ENCODE results near the gene ELK3.

DNA sequence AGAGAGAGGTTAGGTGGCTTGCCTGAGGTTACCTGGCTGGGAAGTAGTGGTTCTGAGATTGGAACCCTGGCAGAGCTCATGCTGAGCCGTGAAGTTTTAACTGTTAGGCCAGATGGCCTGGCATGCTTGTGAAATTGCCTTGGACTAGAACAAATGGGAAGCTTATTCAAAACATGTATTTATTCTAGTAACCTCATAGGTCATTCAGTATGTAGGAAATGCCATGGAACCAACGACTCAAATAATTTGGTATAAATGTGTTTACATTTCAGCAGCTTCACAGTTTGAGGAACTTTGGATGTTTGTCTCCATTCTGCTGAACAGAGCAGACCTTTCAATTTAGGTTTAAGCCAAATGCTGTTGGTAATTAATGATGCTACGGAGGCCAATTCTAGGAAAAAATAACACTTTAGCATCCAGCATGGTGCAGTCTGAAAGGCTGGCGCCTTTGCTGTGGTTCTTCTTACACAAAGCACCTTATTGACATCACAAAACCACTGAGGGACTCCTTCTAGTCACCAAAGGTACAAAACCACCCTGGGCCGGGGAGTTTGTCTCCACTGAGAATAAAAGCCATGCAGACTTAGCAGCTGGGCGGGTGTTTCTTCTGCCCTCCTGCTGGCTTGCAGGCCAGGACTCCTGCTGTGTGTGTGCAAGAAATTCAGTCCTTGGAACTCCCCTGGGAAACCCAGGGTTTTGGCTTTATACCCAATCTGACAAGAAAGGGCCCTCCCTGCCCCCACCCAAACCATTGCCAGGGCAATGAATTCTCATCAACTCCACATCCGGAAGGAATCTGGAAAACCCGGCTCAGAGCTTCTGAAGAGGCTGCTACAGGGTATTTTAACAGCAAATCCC is 64.2 kb downstream of the ELK3 start:
- TF ChIP-seq ZFP30 (CRISPR knock-in tag; IDR thresholded peaks at IDR 0.05) (no peak), ARNTL (CRISPR knock-in tag; IDR thresholded peaks at IDR 0.05; ENCODE audit: borderline replicate concordance, low read depth) (no peak), ZFP3 (CRISPR knock-in tag; IDR thresholded peaks at IDR 0.05) (no peak), ZC3H10 (CRISPR knock-in tag; IDR thresholded peaks at IDR 0.05) (no peak), OSR1 (CRISPR knock-in tag; IDR thresholded peaks at IDR 0.05) (no peak)
- TF ChIP-seq, protein P1, sequence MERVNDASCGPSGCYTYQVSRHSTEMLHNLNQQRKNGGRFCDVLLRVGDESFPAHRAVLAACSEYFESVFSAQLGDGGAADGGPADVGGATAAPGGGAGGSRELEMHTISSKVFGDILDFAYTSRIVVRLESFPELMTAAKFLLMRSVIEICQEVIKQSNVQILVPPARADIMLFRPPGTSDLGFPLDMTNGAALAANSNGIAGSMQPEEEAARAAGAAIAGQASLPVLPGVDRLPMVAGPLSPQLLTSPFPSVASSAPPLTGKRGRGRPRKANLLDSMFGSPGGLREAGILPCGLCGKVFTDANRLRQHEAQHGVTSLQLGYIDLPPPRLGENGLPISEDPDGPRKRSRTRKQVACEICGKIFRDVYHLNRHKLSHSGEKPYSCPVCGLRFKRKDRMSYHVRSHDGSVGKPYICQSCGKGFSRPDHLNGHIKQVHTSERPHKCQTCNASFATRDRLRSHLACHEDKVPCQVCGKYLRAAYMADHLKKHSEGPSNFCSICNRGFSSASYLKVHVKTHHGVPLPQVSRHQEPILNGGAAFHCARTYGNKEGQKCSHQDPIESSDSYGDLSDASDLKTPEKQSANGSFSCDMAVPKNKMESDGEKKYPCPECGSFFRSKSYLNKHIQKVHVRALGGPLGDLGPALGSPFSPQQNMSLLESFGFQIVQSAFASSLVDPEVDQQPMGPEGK (CRISPR knock-in tag; IDR thresholded peaks at IDR 0.05; ENCODE audit: borderline replicate concordance): no peak
